ENCODE measurements around the gene GUCY1A1.

DNA sequence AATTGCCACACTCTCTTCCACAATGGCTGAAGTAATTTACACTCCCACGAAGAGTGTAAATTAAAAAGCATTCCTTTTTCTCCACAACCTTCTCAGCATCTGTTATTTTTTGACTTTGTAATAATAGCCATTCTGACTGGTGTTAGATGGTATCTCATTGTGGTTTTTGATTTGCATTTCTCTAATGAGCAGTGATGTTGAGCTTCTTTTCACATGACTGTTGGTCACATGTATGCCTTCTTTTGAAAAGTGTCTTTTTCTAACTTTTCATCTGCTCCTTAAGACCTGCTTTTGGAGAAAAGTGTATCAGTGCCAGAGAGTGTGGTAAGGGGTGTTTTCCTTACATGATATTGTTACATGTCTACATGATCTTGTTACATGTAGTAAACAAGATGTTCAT lies 25.7 kb downstream of the GUCY1A1 start:
- no peak for TF ChIP-seq POLR2A (IDR thresholded peaks at IDR 0.05)
- TF ChIP-seq, protein P1, sequence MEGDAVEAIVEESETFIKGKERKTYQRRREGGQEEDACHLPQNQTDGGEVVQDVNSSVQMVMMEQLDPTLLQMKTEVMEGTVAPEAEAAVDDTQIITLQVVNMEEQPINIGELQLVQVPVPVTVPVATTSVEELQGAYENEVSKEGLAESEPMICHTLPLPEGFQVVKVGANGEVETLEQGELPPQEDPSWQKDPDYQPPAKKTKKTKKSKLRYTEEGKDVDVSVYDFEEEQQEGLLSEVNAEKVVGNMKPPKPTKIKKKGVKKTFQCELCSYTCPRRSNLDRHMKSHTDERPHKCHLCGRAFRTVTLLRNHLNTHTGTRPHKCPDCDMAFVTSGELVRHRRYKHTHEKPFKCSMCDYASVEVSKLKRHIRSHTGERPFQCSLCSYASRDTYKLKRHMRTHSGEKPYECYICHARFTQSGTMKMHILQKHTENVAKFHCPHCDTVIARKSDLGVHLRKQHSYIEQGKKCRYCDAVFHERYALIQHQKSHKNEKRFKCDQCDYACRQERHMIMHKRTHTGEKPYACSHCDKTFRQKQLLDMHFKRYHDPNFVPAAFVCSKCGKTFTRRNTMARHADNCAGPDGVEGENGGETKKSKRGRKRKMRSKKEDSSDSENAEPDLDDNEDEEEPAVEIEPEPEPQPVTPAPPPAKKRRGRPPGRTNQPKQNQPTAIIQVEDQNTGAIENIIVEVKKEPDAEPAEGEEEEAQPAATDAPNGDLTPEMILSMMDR (IDR thresholded peaks at IDR 0.05), result no peak
- no peak for TF ChIP-seq EP300 (IDR thresholded peaks at IDR 0.05)
- no peak for TF ChIP-seq POLR2AphosphoS5 (IDR thresholded peaks at IDR 0.05)

Measured in sigmoid colon (tissue), 4 donors.